H1 (cell line): Measurements from ENCODE around the gene ROR1. TPM values are rescaled to one million over a fixed set of nuclear protein-coding genes. Genes with fewer than 3 reads are reported as not detected.

ENCODE experiments used
- CTCF ChIA-PET: fragments of 300-600 bp; sonication (Branson Sonifier 250); formaldehyde crosslinking; loops from one replicate; lab custom pipeline; 2021; ENCODE audit not compliant: partially characterized antibody; lab: Charles Lee
- POLR2A ChIA-PET: fragments of 300-600 bp; sonication (Branson Sonifier 250); formaldehyde crosslinking; loops from one replicate; lab custom pipeline; 2021; ENCODE audit warnings: inconsistent platforms; ENCODE audit not compliant: partially characterized antibody; lab: Charles Lee
- DNase-seq, 2 experiments: peaks; one replicate each; pipeline versions ENCODE4 v3.0.0 to v3.0.0-alpha.2; 2010 to 2022; ENCODE audit warnings: low spot score in 2 of 2, low read depth in 1 of 2, mixed read lengths in 1 of 2
- FAIRE-seq: peaks from 2 replicates; lab custom pipeline; 2011; peaks lifted over from hg19 to GRCh38; lab: Jason Lieb, UNC
- H2AFZ ChIP-seq: 2 replicates; pipeline ENCODE4 v1.8.1; 2012; ENCODE audit warnings: low read length, inconsistent platforms
- H2AK5ac ChIP-seq: 2 replicates; pipeline ENCODE4 v1.6.1; 2013; ENCODE audit warnings: low read depth, low read length
- H2BK120ac ChIP-seq: replicated peaks from 2 replicates; pipeline ENCODE3; 2013; ENCODE audit warnings: low read depth, low read length, inconsistent platforms
- H2BK12ac ChIP-seq: 2 replicates; pipeline ENCODE4 v1.6.1; 2013; ENCODE audit warnings: low read depth, low read length
- H2BK15ac ChIP-seq: 2 replicates; pipeline ENCODE4 v1.6.1; 2013; ENCODE audit warnings: low read length
- H2BK20ac ChIP-seq: 2 replicates; pipeline ENCODE4 v1.6.1; 2013; ENCODE audit warnings: low read length
- H2BK5ac ChIP-seq: 2 replicates; pipeline ENCODE4 v1.6.1; 2013; ENCODE audit warnings: low read depth, low read length
- H3K14ac ChIP-seq: 2 replicates; pipeline ENCODE4 v1.6.1; 2013; ENCODE audit warnings: inconsistent platforms; ENCODE audit not compliant: insufficient read length
- H3K18ac ChIP-seq: 2 replicates; pipeline ENCODE4 v1.6.1; 2013; ENCODE audit warnings: low read length; ENCODE audit errors: extremely low read depth
- H3K23ac ChIP-seq: 2 replicates; pipeline ENCODE4 v1.6.1; 2013; ENCODE audit warnings: inconsistent platforms; ENCODE audit not compliant: insufficient read length
- H3K23me2 ChIP-seq: 2 replicates; pipeline ENCODE4 v1.6.1; 2013; ENCODE audit warnings: low read depth, low read length
- H3K27ac ChIP-seq: 2 replicates; pipeline ENCODE4 v1.6.1; 2011; ENCODE audit warnings: low read depth, low read length, inconsistent platforms
- H3K27me3 ChIP-seq, 4 experiments: replicated peaks in 1 of 4; 1 replicate in 1 of 4; 2 replicates in 3 of 4; pipeline versions ENCODE4 v1.6.1 to v1.8.1; 2011 to 2013; ENCODE audit warnings: low read length in 3 of 4, mild to moderate bottlenecking in 3 of 4, inconsistent platforms in 2 of 4, mixed read lengths in 2 of 4, moderate library complexity in 1 of 4; ENCODE audit not compliant: control insufficient read depth in 3 of 4, insufficient read depth in 3 of 4; ENCODE audit errors: extremely low read depth in 1 of 4
- H3K36me3 ChIP-seq, 4 experiments: 2 replicates each; pipeline versions ENCODE4 v1.6.1 to v1.8.1; 2011 to 2013; ENCODE audit warnings: mild to moderate bottlenecking in 4 of 4, low read length in 3 of 4, moderate library complexity in 2 of 4, control low read depth in 1 of 4, inconsistent platforms in 1 of 4; ENCODE audit not compliant: insufficient read depth in 4 of 4, control insufficient read depth in 2 of 4
- H3K4ac ChIP-seq: replicated peaks from 2 replicates; pipeline ENCODE3; 2013; ENCODE audit warnings: low read length, low read depth, mixed read lengths, inconsistent platforms; ENCODE audit not compliant: insufficient read length
- H3K4me1 ChIP-seq, 4 experiments: replicated peaks in 1 of 4; 1 replicate in 1 of 4; 2 replicates in 3 of 4; pipeline versions ENCODE4 v1.6.1 to v1.8.1; 2011 to 2013; ENCODE audit warnings: low read length in 3 of 4, inconsistent platforms in 2 of 4, mixed read lengths in 1 of 4; ENCODE audit not compliant: insufficient read depth in 4 of 4, control insufficient read depth in 3 of 4
- H3K4me2 ChIP-seq, 2 experiments: 2 replicates each; pipeline versions ENCODE4 v1.6.1 to v1.8.1; 2011 to 2013; ENCODE audit warnings: low read depth in 2 of 2, low read length in 2 of 2, control low read depth in 1 of 2, inconsistent platforms in 1 of 2, mild to moderate bottlenecking in 1 of 2; ENCODE audit not compliant: insufficient read depth in 1 of 2
- H3K4me3 ChIP-seq, 4 experiments: fragments of 200-600, 300-600 bp in 1 of 4; sonication (generic), shearing (Covaris generic), sonication (Bioruptor Twin) in 1 of 4; 2 replicates each; pipeline versions ENCODE4 v1.5.1 to v1.8.1; 2011 to 2016; ENCODE audit warnings: low read length in 4 of 4, low read depth in 3 of 4, control low read depth in 2 of 4, inconsistent platforms in 2 of 4, mild to moderate bottlenecking in 2 of 4, mixed read lengths in 1 of 4, moderate library complexity in 1 of 4; ENCODE audit not compliant: insufficient read depth in 2 of 4; ENCODE audit errors: extremely low read depth in 1 of 4
- H3K56ac ChIP-seq: replicated peaks from 2 replicates; pipeline ENCODE3; 2013; ENCODE audit warnings: low read depth, mild to moderate bottlenecking, mixed read lengths, low read length, inconsistent platforms; ENCODE audit not compliant: insufficient read length
- H3K79me1 ChIP-seq: 2 replicates; pipeline ENCODE4 v1.6.1; 2013; ENCODE audit warnings: low read depth, low read length, control low read depth
- H3K79me2 ChIP-seq, 2 experiments: 2 replicates each; pipeline versions ENCODE4 v1.6.1 to v1.8.1; 2012 to 2013; ENCODE audit warnings: low read length in 2 of 2, mild to moderate bottlenecking in 2 of 2, inconsistent platforms in 1 of 2; ENCODE audit not compliant: insufficient read depth in 2 of 2, control insufficient read depth in 1 of 2
- H3K9ac ChIP-seq, 4 experiments: replicated peaks in 1 of 4; 1 replicate in 1 of 4; 2 replicates in 3 of 4; pipeline versions ENCODE4 v1.6.1 to v1.8.1; 2011 to 2013; ENCODE audit warnings: low read depth in 3 of 4, low read length in 3 of 4, control low read depth in 2 of 4, mild to moderate bottlenecking in 2 of 4, moderate library complexity in 2 of 4, inconsistent platforms in 1 of 4; ENCODE audit errors: extremely low read depth in 1 of 4
- H3K9me3 ChIP-seq, 2 experiments: 2 replicates each; pipeline versions ENCODE4 v1.6.1 to v1.8.1; 2012 to 2013; ENCODE audit warnings: mild to moderate bottlenecking in 2 of 2, moderate library complexity in 2 of 2, control low read depth in 1 of 2, inconsistent platforms in 1 of 2, low read depth in 1 of 2, low read length in 1 of 2, mixed read lengths in 1 of 2; ENCODE audit not compliant: insufficient read depth in 2 of 2
- H4K20me1 ChIP-seq, 2 experiments: replicated peaks in 1 of 2; 2 replicates each; pipeline versions ENCODE3 to v1.8.1; 2011 to 2013; ENCODE audit warnings: inconsistent platforms in 2 of 2, low read length in 2 of 2, mild to moderate bottlenecking in 1 of 2; ENCODE audit not compliant: insufficient read depth in 2 of 2, control insufficient read depth in 1 of 2
- H4K5ac ChIP-seq: 2 replicates; pipeline ENCODE4 v1.6.1; 2013; ENCODE audit warnings: low read length, low read depth, mixed read lengths, inconsistent platforms; ENCODE audit not compliant: insufficient read length
- H4K8ac ChIP-seq: 2 replicates; pipeline ENCODE4 v1.8.0; 2013; ENCODE audit warnings: mild to moderate bottlenecking, moderate library complexity, low read length, inconsistent platforms; ENCODE audit not compliant: insufficient read depth; ENCODE audit errors: extremely low read depth
- H4K91ac ChIP-seq: replicated peaks from 2 replicates; pipeline ENCODE3; 2013; ENCODE audit warnings: low read length, mixed read lengths, inconsistent platforms; ENCODE audit not compliant: insufficient read length
- ATF3 ChIP-seq: IDR thresholded peaks from 2 replicates; pipeline ENCODE4 v1.6.1; 2011; ENCODE audit warnings: low read depth, mild to moderate bottlenecking, low read length; ENCODE audit not compliant: insufficient read depth
- HDAC2 ChIP-seq, 2 experiments: fragments of 300-600 bp in 1 of 2; sonication (generic) in 1 of 2; IDR thresholded peaks; 2 replicates each; pipeline ENCODE4 v1.6.1; 2011 to 2012; ENCODE audit warnings: low read depth in 2 of 2, low read length in 2 of 2, mild to moderate bottlenecking in 2 of 2, moderate library complexity in 2 of 2, borderline replicate concordance in 1 of 2, inconsistent platforms in 1 of 2
- JUN ChIP-seq: IDR thresholded peaks from 2 replicates; pipeline ENCODE4 v1.6.1; 2011; ENCODE audit warnings: low read depth, mild to moderate bottlenecking, improper control_type of control experiment, low read length
- MAX ChIP-seq: IDR thresholded peaks from 2 replicates; pipeline ENCODE4 v1.6.1; 2012; ENCODE audit warnings: inconsistent platforms
- RAD21 ChIP-seq, 2 experiments: IDR thresholded peaks in 1 of 2; conservative IDR thresholded peaks in 1 of 2; 2 replicates each; pipeline ENCODE4 v1.6.1; 2011; ENCODE audit warnings: low read depth in 2 of 2, low read length in 2 of 2, improper control_type of control experiment in 1 of 2, inconsistent platforms in 1 of 2, mild to moderate bottlenecking in 1 of 2, moderate library complexity in 1 of 2
- RXRA ChIP-seq: IDR thresholded peaks from 2 replicates; pipeline ENCODE4 v1.6.1; 2011; ENCODE audit warnings: low read depth, mild to moderate bottlenecking, low read length, moderate library complexity; ENCODE audit not compliant: insufficient read depth
- SIX5 ChIP-seq: IDR thresholded peaks from 2 replicates; pipeline ENCODE4 v1.6.1; 2011; ENCODE audit warnings: mild to moderate bottlenecking, low read depth, low read length
- TAF1 ChIP-seq: IDR thresholded peaks from 2 replicates; pipeline ENCODE4 v1.6.1; 2011; ENCODE audit warnings: mild to moderate bottlenecking, low read depth, low read length
- WGBS, 2 experiments: shearing (Covaris generic) in 1 of 2; methylation state at CpG; one replicate each; pipeline versions ENCODE4 v1.1.6 to v1.1.7; 2013 to 2015; ENCODE audit warnings: low lambda C conversion rate in 2 of 2, mixed read lengths in 2 of 2, inconsistent platforms in 1 of 2, low coverage in 1 of 2, missing lambda C conversion rate in 1 of 2; ENCODE audit not compliant: insufficient replicate concordance in 2 of 2, insufficient coverage in 1 of 2, insufficient read length in 1 of 2; ENCODE audit errors: extremely low coverage in 1 of 2, missing lambda C conversion rate in 1 of 2; 5-methylcytosine and 5-hydroxymethylcytosine counted together
- polyA plus RNA-seq, 7 experiments: library from polyadenylated mRNA; depleted of rRNA in 3 of 7; stranded (reverse) in 5 of 7; unstranded in 2 of 7; fragments of >200 nt in 5 of 7; fragments of 200-250 nt in 2 of 7; gene quantifications; 1 replicate in 5 of 7; 2 replicates in 1 of 7; 4 replicates in 1 of 7; pipeline versions ENCODE4 v1.2.1 to v1.2.3, GENCODE V29; 2011 to 2013; ENCODE audit warnings: missing spikeins in 2 of 7, mixed read lengths in 2 of 7
- total RNA-seq: library from RNA; stranded (reverse); fragmentation: NEBNext Ultra II Directional; extraction: Animal tissue kit (Norgen Biotek cat#: 25700); gene quantifications from 2 replicates; pipeline ENCODE4 v1.2.1, GENCODE V29; 2021
- TF ChIP-seq, protein P1 (sequence below), 3 experiments: IDR thresholded peaks; 1 replicate in 2 of 3; 2 replicates in 1 of 3; pipeline versions ENCODE4 v1.5.1 to v1.6.1; 2011; ENCODE audit warnings: low read length in 3 of 3, mild to moderate bottlenecking in 3 of 3, inconsistent platforms in 2 of 3, low read depth in 1 of 3, moderate library complexity in 1 of 3; ENCODE audit not compliant: insufficient read depth in 1 of 3; ENCODE audit errors: control extremely low read depth in 1 of 3

Gene ROR1
- total and polyA plus RNA-seq, 2 of the 8 experiments (the other 6 are each of a cell fraction or from before 2014, with no cell fraction given) = 33.6 to 73.6 TPM

- Histone ChIP-seq H4K20me1 (peaks cover 5 to 8% of the 10 kb centered on the region in 2 experiments), H2BK20ac (no peak overlapping the region), H3K9ac (no peak overlapping the region), H2AK5ac (no peak overlapping the region), H4K8ac (no peak overlapping the region), H3K27ac (no peak overlapping the region), H3K27me3 (peaks cover 0 to 1% (median 0%) of the 10 kb centered on the region in 4 experiments; a peak in 1 of 7 replicates), H4K91ac (no peak overlapping the region), H3K79me1 (peaks cover 8% of the 10 kb centered on the region; the same call in 1 of the 2 replicates), H3K23me2 (no peaks in the 10 kb centered on the region), H3K14ac (no peak overlapping the region), H2BK12ac (no peak overlapping the region), H3K56ac (no peak overlapping the region), H3K36me3 (no peaks in the 10 kb centered on the region), H4K5ac (no peak overlapping the region), H3K4me2 (no peak overlapping the region), H2BK5ac (no peak overlapping the region), H3K18ac (no peak overlapping the region), H3K79me2 (peaks cover 0 to 89% of the 10 kb centered on the region in 2 experiments; a peak in 3 of 4 replicates), H3K23ac (no peak overlapping the region), H2AFZ (no peak overlapping the region), H2BK15ac (no peak overlapping the region), H3K4me1 (peaks cover 6 to 31% (median 25%) of the 10 kb centered on the region in 4 experiments), H3K4ac (no peak overlapping the region), H3K9me3 (no peaks in the 10 kb centered on the region), H3K4me3 (no peak overlapping the region), H2BK120ac (no peak overlapping the region)
- FAIRE-seq (no peak), DNase-seq (no peak)
- CTCF ChIA-PET = interaction anchor here (0.6 to 2.5 kb wide), 3 partner anchors 15 to 351 kb away, joined by 3 to 6 read pairs (median 5); no protein-coding TSS in a partner anchor
- 88% methylated on average over 2 of the region's 2 CpGs; no CpG with 5 or more reads in 1 of the 2 experiments for WGBS, 2 experiments
- POLR2A ChIA-PET = no interaction called here
- TF ChIP-seq HDAC2 (IDR thresholded peaks at IDR 0.05; ENCODE audit: borderline replicate concordance in 1 of 2, low read depth in 2 of 2, low read length in 2 of 2) = no peak
- TF ChIP-seq SIX5 = no peak
- no peak for TF ChIP-seq RXRA
- TF ChIP-seq TAF1 = no peak
- TF ChIP-seq, protein P1, sequence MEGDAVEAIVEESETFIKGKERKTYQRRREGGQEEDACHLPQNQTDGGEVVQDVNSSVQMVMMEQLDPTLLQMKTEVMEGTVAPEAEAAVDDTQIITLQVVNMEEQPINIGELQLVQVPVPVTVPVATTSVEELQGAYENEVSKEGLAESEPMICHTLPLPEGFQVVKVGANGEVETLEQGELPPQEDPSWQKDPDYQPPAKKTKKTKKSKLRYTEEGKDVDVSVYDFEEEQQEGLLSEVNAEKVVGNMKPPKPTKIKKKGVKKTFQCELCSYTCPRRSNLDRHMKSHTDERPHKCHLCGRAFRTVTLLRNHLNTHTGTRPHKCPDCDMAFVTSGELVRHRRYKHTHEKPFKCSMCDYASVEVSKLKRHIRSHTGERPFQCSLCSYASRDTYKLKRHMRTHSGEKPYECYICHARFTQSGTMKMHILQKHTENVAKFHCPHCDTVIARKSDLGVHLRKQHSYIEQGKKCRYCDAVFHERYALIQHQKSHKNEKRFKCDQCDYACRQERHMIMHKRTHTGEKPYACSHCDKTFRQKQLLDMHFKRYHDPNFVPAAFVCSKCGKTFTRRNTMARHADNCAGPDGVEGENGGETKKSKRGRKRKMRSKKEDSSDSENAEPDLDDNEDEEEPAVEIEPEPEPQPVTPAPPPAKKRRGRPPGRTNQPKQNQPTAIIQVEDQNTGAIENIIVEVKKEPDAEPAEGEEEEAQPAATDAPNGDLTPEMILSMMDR (IDR thresholded peaks at IDR 0.05; ENCODE audit: control extremely low read depth in 1 of 3, insufficient read depth in 1 of 3, low read depth in 1 of 3, low read length in 3 of 3) = no peak
- TF ChIP-seq JUN = no peak
- TF ChIP-seq ATF3 = no peak
- TF ChIP-seq MAX = no peak
- no peak for TF ChIP-seq RAD21 (IDR thresholded peaks at IDR 0.05 in 1 of 2, conservative IDR thresholded peaks at IDR 0.05 in 1 of 2; ENCODE audit: low read depth in 2 of 2, low read length in 2 of 2)
Measured at GRCh38 chr1:64043288-64043687, 269.5 kb downstream of the ROR1 start.
